ENCODE measurements around the gene RNH1. TPM values are rescaled to one million over a fixed set of nuclear protein-coding genes. Genes with fewer than 3 reads are reported as not detected.

Gene RNH1
- total and polyA plus RNA-seq, 2 of the 8 experiments (the other 6 are each of a cell fraction or from before 2014, with no cell fraction given): 48.7 to 49.8 TPM

DNA sequence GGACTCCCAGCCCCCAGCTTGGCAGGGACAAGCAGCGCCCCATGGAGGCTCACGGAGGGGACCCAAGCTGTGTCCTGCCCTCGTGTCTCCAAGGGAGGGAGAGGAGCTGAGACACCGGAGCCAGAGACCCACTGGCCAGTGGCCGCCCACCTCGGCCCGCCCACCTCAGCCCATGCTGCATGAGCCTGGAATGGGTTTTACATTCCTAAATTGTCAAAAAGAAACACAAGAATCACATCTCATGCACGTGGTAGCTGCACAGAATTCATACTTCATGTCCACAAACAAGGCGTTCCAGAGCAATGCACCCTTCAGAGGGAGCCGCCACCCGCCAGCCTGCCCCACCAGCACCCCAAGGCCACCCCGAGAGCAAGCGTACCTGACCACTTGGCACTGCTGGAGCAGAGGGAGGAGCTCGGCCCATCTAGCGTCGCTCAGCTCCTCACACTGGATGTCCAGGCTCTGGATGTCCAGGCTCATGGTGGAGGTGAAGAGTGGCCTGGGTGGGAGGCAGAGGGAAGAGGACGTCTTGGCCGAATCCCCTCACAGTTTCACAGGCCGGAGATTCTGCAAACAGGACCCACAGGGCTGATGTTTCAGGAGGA, 5.3 kb downstream of the RNH1 start:
- Histone ChIP-seq H3K79me1 (ENCODE audit: low read depth, low read length) (peaks cover 2% of the 10 kb centered on the region), H3K27me3 (replicated peaks in 1 of 4; ENCODE audit: control insufficient read depth in 3 of 4, extremely low read depth in 1 of 4, insufficient read depth in 3 of 4, low read length in 3 of 4) (no peaks in the 10 kb centered on the region), H4K20me1 (replicated peaks in 1 of 2; ENCODE audit: control insufficient read depth in 1 of 2, insufficient read depth in 2 of 2, low read length in 2 of 2) (peaks cover 2 to 10% of the 10 kb centered on the region in 2 experiments), H3K4ac (replicated peaks; ENCODE audit: insufficient read length, low read depth, low read length) (no peak overlapping the region), H2BK120ac (replicated peaks; ENCODE audit: low read depth, low read length) (no peak overlapping the region), H3K9ac (replicated peaks in 1 of 4; ENCODE audit: extremely low read depth in 1 of 4, low read depth in 3 of 4, low read length in 3 of 4) (no peak overlapping the region), H2BK20ac (ENCODE audit: low read length) (no peak overlapping the region), H2BK5ac (ENCODE audit: low read depth, low read length) (no peak overlapping the region), H4K91ac (replicated peaks; ENCODE audit: insufficient read length, low read length) (no peak overlapping the region), H3K79me2 (ENCODE audit: control insufficient read depth in 1 of 2, insufficient read depth in 2 of 2, low read length in 2 of 2) (peaks cover 0 to 14% of the 10 kb centered on the region in 2 experiments; a peak in 1 of 4 replicates), H3K14ac (ENCODE audit: insufficient read length) (no peak overlapping the region), H3K4me2 (ENCODE audit: insufficient read depth in 1 of 2, low read depth in 2 of 2, low read length in 2 of 2) (no peak overlapping the region), H3K4me1 (replicated peaks in 1 of 4; ENCODE audit: control insufficient read depth in 3 of 4, insufficient read depth in 4 of 4, low read length in 3 of 4) (peaks cover 0 to 4% (median under 1%) of the 10 kb centered on the region in 4 experiments; a peak in 1 of 7 replicates), H3K18ac (ENCODE audit: extremely low read depth, low read length) (no peak overlapping the region), H2AFZ (ENCODE audit: low read length) (no peak overlapping the region), H3K9me3 (ENCODE audit: insufficient read depth in 2 of 2, low read depth in 1 of 2, low read length in 1 of 2) (peaks cover 11 to 19% of the 10 kb centered on the region in 2 experiments; a peak in 3 of 4 replicates), H3K4me3 (ENCODE audit: extremely low read depth in 1 of 4, insufficient read depth in 2 of 4, low read depth in 3 of 4, low read length in 4 of 4) (no peak overlapping the region), H3K23me2 (ENCODE audit: low read depth, low read length) (peaks cover 6% of the 10 kb centered on the region), H3K27ac (ENCODE audit: low read depth, low read length) (no peak overlapping the region), H4K8ac (ENCODE audit: extremely low read depth, insufficient read depth, low read length) (no peak overlapping the region), H4K5ac (ENCODE audit: insufficient read length, low read depth, low read length) (no peak overlapping the region), H3K36me3 (ENCODE audit: control insufficient read depth in 2 of 4, insufficient read depth in 4 of 4, low read length in 3 of 4) (peaks cover 17 to 42% (median 29%) of the 10 kb centered on the region in 4 experiments; a peak in 7 of 8 replicates), H3K23ac (ENCODE audit: insufficient read length) (no peak overlapping the region), H2BK12ac (ENCODE audit: low read depth, low read length) (no peak overlapping the region), H2BK15ac (ENCODE audit: low read length) (no peak overlapping the region), H3K56ac (replicated peaks; ENCODE audit: insufficient read length, low read depth, low read length) (no peak overlapping the region), H2AK5ac (ENCODE audit: low read depth, low read length) (no peak overlapping the region)
- FAIRE-seq (no peak), DNase-seq (ENCODE audit: low read depth in 1 of 2, low spot score in 2 of 2) (no peak)
- 93% methylated on average over 19 of the region's 19 CpGs; no CpG with 5 or more reads in 1 of the 2 experiments for WGBS, 2 experiments (ENCODE audit: extremely low coverage in 1 of 2, insufficient coverage in 1 of 2, insufficient read length in 1 of 2, insufficient replicate concordance in 2 of 2, low coverage in 1 of 2, low lambda C conversion rate in 2 of 2, missing lambda C conversion rate in 1 of 2)
- TF ChIP-seq JUND (IDR thresholded peaks at IDR 0.05; ENCODE audit: low read length): no peak
- no peak for TF ChIP-seq PHF8 (conservative IDR thresholded peaks at IDR 0.05; ENCODE audit: low read depth, low read length)
- TF ChIP-seq TEAD4 (IDR thresholded peaks at IDR 0.05; ENCODE audit: low read depth, low read length): no peak
- TF ChIP-seq CHD1 (IDR thresholded peaks at IDR 0.05; ENCODE audit: low read depth, low read length): no peak
- no peak for TF ChIP-seq POU5F1 (IDR thresholded peaks at IDR 0.05; ENCODE audit: low read depth, low read length)
- TF ChIP-seq RBBP5 (IDR thresholded peaks at IDR 0.05; ENCODE audit: borderline replicate concordance, low read depth, low read length): no peak
- TF ChIP-seq RAD21 (IDR thresholded peaks at IDR 0.05 in 1 of 2, conservative IDR thresholded peaks at IDR 0.05 in 1 of 2; ENCODE audit: low read depth in 2 of 2, low read length in 2 of 2): no peak
- no peak for TF ChIP-seq CBX8 (IDR thresholded peaks at IDR 0.05; ENCODE audit: borderline replicate concordance, low read depth, low read length)
- TF ChIP-seq BCL11A (IDR thresholded peaks at IDR 0.05; ENCODE audit: low read depth in 2 of 2, low read length in 2 of 2): no peak
- no peak for TF ChIP-seq SIX5 (IDR thresholded peaks at IDR 0.05; ENCODE audit: low read depth, low read length)
- TF ChIP-seq ASH2L (IDR thresholded peaks at IDR 0.05; ENCODE audit: low read length): no peak
- no peak for TF ChIP-seq SRF (IDR thresholded peaks at IDR 0.05; ENCODE audit: low read depth, low read length)
- TF ChIP-seq KDM4A (IDR thresholded peaks at IDR 0.05; ENCODE audit: low read depth, low read length, severe bottlenecking): no peak
- POLR2A ChIA-PET (ENCODE audit: partially characterized antibody): interaction anchor here (1.0 to 7.1 kb wide), 2 partner anchors 8 to 30 kb away, joined by 3 to 41 read pairs; no protein-coding TSS in a partner anchor
- CTCF ChIA-PET (ENCODE audit: partially characterized antibody): interaction anchor here (1.1 to 1.7 kb wide), 3 partner anchors 14 to 139 kb away, joined by 3 read pairs; no protein-coding TSS in a partner anchor

Data from H1 (cell line).